GM12878 (cell line): ENCODE results near the gene DCC. TPM values are rescaled to one million over a fixed set of nuclear protein-coding genes. Genes with fewer than 3 reads are reported as not detected.

Source experiments
- ATAC-seq: fragments of 200-7000 bp; cut with Tn5 transposase; 3 replicates; pipeline ENCODE4 v1.9.1; 2020; ENCODE audit warnings: mild to moderate bottlenecking, moderate library complexity
- BruUV-seq: library from RNA; stranded (reverse); fragments of 400-500 nt; replicated peaks from 2 replicates; lab custom pipeline; 2021; lab: Mats Ljungman, UMichigan
- CTCF ChIA-PET: fragments of 300-600 bp; sonication (Branson Sonifier 250); formaldehyde crosslinking; extraction: SDS; loops from one replicate; lab custom pipeline; 2021; ENCODE audit warnings: inconsistent platforms; lab: Yijun Ruan, JAX
- POLR2A ChIA-PET: fragments of 350-600 bp; formaldehyde crosslinking; extraction: SDS; loops from one replicate; lab custom pipeline; 2021; ENCODE audit warnings: inconsistent platforms; lab: Charles Lee
- RAD21 ChIA-PET: fragments of 300-600 bp; sonication (Branson Sonifier 250); formaldehyde crosslinking; loops from one replicate; lab custom pipeline; 2023; ENCODE audit warnings: antibody characterized with exemption; ENCODE audit not compliant: unreplicated experiment; lab: Charles Lee
- SMC1A ChIA-PET: fragments of 300-600 bp; sonication (Branson Sonifier 250); formaldehyde crosslinking; loops from one replicate; lab custom pipeline; 2023; ENCODE audit not compliant: unreplicated experiment, uncharacterized antibody; lab: Charles Lee
- DNase-seq: peaks from one replicate; pipeline ENCODE4 v3.0.0-alpha.2; 2011; ENCODE audit warnings: low read depth, low spot score
- FAIRE-seq: peaks from 3 replicates; lab custom pipeline; 2011; peaks lifted over from hg19 to GRCh38; lab: Jason Lieb, UNC
- H2AFZ ChIP-seq: 2 replicates; pipeline ENCODE4 v1.6.0; 2011; ENCODE audit warnings: low read depth, low read length, control low read depth; ENCODE audit not compliant: control insufficient read depth
- H3K27ac ChIP-seq: 2 replicates; pipeline ENCODE4 v1.5.1; 2011; ENCODE audit warnings: control low read depth; ENCODE audit not compliant: control insufficient read depth, insufficient read depth
- H3K27me3 ChIP-seq, 2 experiments: replicated peaks in 1 of 2; 2 replicates each; pipeline versions ENCODE4 v1.6.0 to v1.6.1; 2011; ENCODE audit warnings: low read length in 1 of 2; ENCODE audit not compliant: control insufficient read depth in 2 of 2, insufficient read depth in 2 of 2
- H3K36me3 ChIP-seq, 2 experiments: 2 replicates each; pipeline ENCODE4 v1.5.1; 2011; ENCODE audit warnings: low read length in 1 of 2; ENCODE audit not compliant: control insufficient read depth in 2 of 2, insufficient read depth in 2 of 2
- H3K4me1 ChIP-seq: 2 replicates; pipeline ENCODE4 v1.6.1; 2011; ENCODE audit warnings: mild to moderate bottlenecking, low read length, moderate library complexity, mixed read lengths; ENCODE audit not compliant: control insufficient read depth, insufficient read depth
- H3K4me2 ChIP-seq: 2 replicates; pipeline ENCODE4 v1.6.0; 2011; ENCODE audit warnings: control low read depth; ENCODE audit not compliant: control insufficient read depth, insufficient read depth
- H3K4me3 ChIP-seq: fragments of 200-600 bp; sonication (generic); 2 replicates; pipeline ENCODE4 v1.5.1; 2016
- H3K79me2 ChIP-seq: 2 replicates; pipeline ENCODE4 v1.6.0; 2011; ENCODE audit warnings: low read length; ENCODE audit not compliant: control insufficient read depth, insufficient read depth
- H3K9ac ChIP-seq: 2 replicates; pipeline ENCODE4 v1.8.0; 2011; ENCODE audit warnings: low read length, control low read depth, mixed read lengths; ENCODE audit not compliant: control insufficient read depth, insufficient read depth
- H3K9me3 ChIP-seq: replicated peaks from 3 replicates; pipeline ENCODE4 v1.5.1; 2011; ENCODE audit warnings: mild to moderate bottlenecking, low read length; ENCODE audit not compliant: control insufficient read depth, insufficient read depth
- H4K20me1 ChIP-seq: 2 replicates; pipeline ENCODE4 v1.6.0; 2011; ENCODE audit not compliant: control insufficient read depth, insufficient read depth
- ATF3 ChIP-seq: IDR thresholded peaks from 2 replicates; pipeline ENCODE4 v1.6.1; 2011; ENCODE audit warnings: low read depth, mild to moderate bottlenecking, low read length, moderate library complexity, borderline replicate concordance; ENCODE audit errors: extremely low read depth
- CEBPZ ChIP-seq: fragments of 150-350 bp; IDR thresholded peaks from 2 replicates; pipeline ENCODE4 v1.6.1; 2016; ENCODE audit warnings: low read depth, low read length
- E4F1 ChIP-seq: fragments of 450-650 bp; IDR thresholded peaks from 2 replicates; pipeline ENCODE4 v1.6.1; 2018; ENCODE audit warnings: borderline replicate concordance, mild to moderate bottlenecking; ENCODE audit not compliant: partially characterized antibody
- NFYB ChIP-seq: IDR thresholded peaks from 2 replicates; pipeline ENCODE4 v1.6.1; 2011; ENCODE audit warnings: low read depth, mild to moderate bottlenecking, low read length, improper control_type of control experiment, moderate library complexity; ENCODE audit not compliant: insufficient read depth
- RFX5 ChIP-seq: IDR thresholded peaks from 2 replicates; pipeline ENCODE4 v1.6.1; 2011; ENCODE audit warnings: low read depth, low read length, improper control_type of control experiment
- TCF3 ChIP-seq: IDR thresholded peaks from 2 replicates; pipeline ENCODE4 v1.6.1; 2012; ENCODE audit warnings: low read depth, mild to moderate bottlenecking, low read length, borderline replicate concordance; ENCODE audit not compliant: insufficient read depth
- ZNF592 ChIP-seq: fragments of 450-650 bp; IDR thresholded peaks from 2 replicates; pipeline ENCODE4 v1.6.1; 2017; ENCODE audit warnings: mild to moderate bottlenecking, moderate library complexity
- ZZZ3 ChIP-seq: IDR thresholded peaks from 2 replicates; pipeline ENCODE4 v1.6.1; 2011; ENCODE audit warnings: low read depth; ENCODE audit not compliant: control insufficient read depth, insufficient read length
- WGBS: methylation state at CpG from one replicate; pipeline ENCODE4 v1.1.6; 2016; ENCODE audit warnings: low lambda C conversion rate; ENCODE audit not compliant: insufficient replicate concordance, insufficient coverage; ENCODE audit errors: missing lambda C conversion rate; 5-methylcytosine and 5-hydroxymethylcytosine counted together
- in situ Hi-C: fragments of 300-500 bp; cut with MboI; formaldehyde crosslinking; loops from 9 replicates; pipeline ENCODE4 v1.14.3; 2018; ENCODE audit warnings: mixed read lengths
- intact Hi-C: fragments of 100-400 bp; cut with micrococcal nuclease; formaldehyde crosslinking; loops from one replicate; pipeline ENCODE4 v1.14.2; 2022; ENCODE audit not compliant: unreplicated experiment
- polyA plus RNA-seq, 11 experiments: library from polyadenylated mRNA; depleted of rRNA in 4 of 11; unstranded in 6 of 11; stranded (reverse) in 5 of 11; fragments of >200 nt; fragmentation: Nextera tagmentation in 4 of 11; fragmentation: Illumina TruSeq in 1 of 11; extraction: Ambion mirVana in 4 of 11; extraction: Trizol in 1 of 11; gene quantifications; 1 replicate in 1 of 11; 2 replicates in 10 of 11; pipeline versions ENCODE4 v1.2.1 to v1.2.3, GENCODE V29; 2011 to 2016; ENCODE audit warnings: inconsistent platforms in 2 of 11, missing spikeins in 2 of 11, low read depth in 1 of 11
- total RNA-seq, 4 experiments: library from RNA; depleted of rRNA in 3 of 4; stranded (reverse); fragments of >200 nt in 3 of 4; fragmentation: Illumina TruSeq in 1 of 4; extraction: Trizol in 1 of 4; gene quantifications; 2 replicates each; pipeline versions ENCODE4 v1.2.1 to v1.2.3, GENCODE V29; 2013 to 2021

DCC gene
- total and polyA plus RNA-seq, 10 of the 15 experiments (the other 5 are each of a cell fraction or from before 2014, with no cell fraction given), result 0.01 TPM; not detected in 9

- in situ Hi-C loops, result no loop called here
- RAD21 ChIA-PET, result no interaction called here
- no TSS peak for BruUV-seq
- TF ChIP-seq TCF3 (no peak), E4F1 (no peak), NFYB (no peak), RFX5 (no peak), CEBPZ (no peak), ATF3 (no peak), ZNF592 (no peak), ZZZ3 (no peak)
Measured at GRCh38 chr18:52897611-52898484, 557.9 kb downstream of the DCC start.

More at GRCh38 chr18:52897611-52898484, 557.9 kb downstream of the DCC start:
- intact Hi-C loops, result no loop called here
- ATAC-seq (no peak), DNase-seq (no peak), FAIRE-seq (no peak)
- Histone ChIP-seq H3K36me3 (no peaks in the 10 kb centered on the region), H3K27me3 (no peaks in the 10 kb centered on the region), H3K9ac (no peak overlapping the region), H3K79me2 (no peaks in the 10 kb centered on the region), H2AFZ (no peak overlapping the region), H3K4me3 (no peak overlapping the region), H3K27ac (no peak overlapping the region), H3K9me3 (no peaks in the 10 kb centered on the region), H4K20me1 (no peaks in the 10 kb centered on the region), H3K4me1 (no peaks in the 10 kb centered on the region), H3K4me2 (no peak overlapping the region)
- CTCF ChIA-PET, result interaction anchor here (0.7 kb wide), 1 partner anchor 140 kb away, joined by 3 read pairs; no protein-coding TSS in a partner anchor
- 24% methylated on average over 5 of the region's 5 CpGs for WGBS
- SMC1A ChIA-PET, result no interaction called here
- POLR2A ChIA-PET, result no interaction called here
